GM10266 (cell line): ENCODE results near the gene LYZL6.

ENCODE experiments used
- DNase-seq: peaks from one replicate; pipeline ENCODE4 v3.0.0; 2012; ENCODE audit errors: extremely low spot score
- CTCF ChIP-seq: IDR thresholded peaks from 2 replicates; pipeline ENCODE4 v1.5.1; 2012; ENCODE audit warnings: mild to moderate bottlenecking, low read depth; ENCODE audit not compliant: control insufficient read depth, insufficient read depth; ENCODE audit errors: missing control alignments

The LYZL6 gene

GRCh38 chr17:35931794-35932425 is 11.6 kb downstream of the LYZL6 start:
- DNase-seq = no peak
- no peak for TF ChIP-seq CTCF

GRCh38 chr17:35930211-35931065 is 13.1 kb downstream of the LYZL6 start, which contains the start of gene RDM1:
Gene RDM1 (minus strand): TSS chr17:35930773. CDS start chr17:35930727, 46 bp downstream.
- DNase-seq = peak; percentile 89
- TF ChIP-seq CTCF = no peak

GRCh38 chr17:35927714-35928113 is 15.8 kb downstream of the LYZL6 start:
- DNase-seq = no peak
- no peak for TF ChIP-seq CTCF

- TF ChIP-seq CTCF = no peak
- DNase-seq = no peak
These were observed 19.9 kb downstream of the LYZL6 start for GRCh38 chr17:35923609-35924114.

GRCh38 chr17:35920229-35920628 is 23.3 kb downstream of the LYZL6 start:
- no peak for DNase-seq
- no peak for TF ChIP-seq CTCF

- DNase-seq = no peak
- no peak for TF ChIP-seq CTCF
These were observed 24.8 kb downstream of the LYZL6 start for GRCh38 chr17:35918665-35919064.
